Body of pancreas (tissue), 4 donors: ENCODE results near the gene TOP3A.

Source experiments
- CTCF ChIP-seq, 7 experiments: fragments of 450-650 bp in 4 of 7; fragments of 200-600 bp in 3 of 7; sonication (generic) in 3 of 7; IDR thresholded peaks; one replicate each; pipeline ENCODE4 v1.5.1; 2016 to 2019; ENCODE audit warnings: antibody characterized with exemption in 7 of 7
- POLR2A ChIP-seq, 3 donors: fragments of 450-650 bp; IDR thresholded peaks; one replicate each; pipeline ENCODE4 v1.6.1; 2016; ENCODE audit warnings: antibody characterized with exemption in 3 of 3, mild to moderate bottlenecking in 2 of 3

- TF ChIP-seq POLR2A (IDR thresholded peaks at IDR 0.05) (no peak), CTCF (IDR thresholded peaks at IDR 0.05) (no peak)
Observed at GRCh38 chr17:18246880-18247612, 67.7 kb downstream of the TOP3A start.
